DMS79 treated with DMSO at 0.1 percent for 48 hours (cell line): ENCODE measurements around the gene KCNMB1.

Experiments used
- DNase-seq: peaks from one replicate; lab custom pipeline; 2025; lab: John Stamatoyannopoulos, UW

The KCNMB1 gene, protein sequence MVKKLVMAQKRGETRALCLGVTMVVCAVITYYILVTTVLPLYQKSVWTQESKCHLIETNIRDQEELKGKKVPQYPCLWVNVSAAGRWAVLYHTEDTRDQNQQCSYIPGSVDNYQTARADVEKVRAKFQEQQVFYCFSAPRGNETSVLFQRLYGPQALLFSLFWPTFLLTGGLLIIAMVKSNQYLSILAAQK

DNA sequence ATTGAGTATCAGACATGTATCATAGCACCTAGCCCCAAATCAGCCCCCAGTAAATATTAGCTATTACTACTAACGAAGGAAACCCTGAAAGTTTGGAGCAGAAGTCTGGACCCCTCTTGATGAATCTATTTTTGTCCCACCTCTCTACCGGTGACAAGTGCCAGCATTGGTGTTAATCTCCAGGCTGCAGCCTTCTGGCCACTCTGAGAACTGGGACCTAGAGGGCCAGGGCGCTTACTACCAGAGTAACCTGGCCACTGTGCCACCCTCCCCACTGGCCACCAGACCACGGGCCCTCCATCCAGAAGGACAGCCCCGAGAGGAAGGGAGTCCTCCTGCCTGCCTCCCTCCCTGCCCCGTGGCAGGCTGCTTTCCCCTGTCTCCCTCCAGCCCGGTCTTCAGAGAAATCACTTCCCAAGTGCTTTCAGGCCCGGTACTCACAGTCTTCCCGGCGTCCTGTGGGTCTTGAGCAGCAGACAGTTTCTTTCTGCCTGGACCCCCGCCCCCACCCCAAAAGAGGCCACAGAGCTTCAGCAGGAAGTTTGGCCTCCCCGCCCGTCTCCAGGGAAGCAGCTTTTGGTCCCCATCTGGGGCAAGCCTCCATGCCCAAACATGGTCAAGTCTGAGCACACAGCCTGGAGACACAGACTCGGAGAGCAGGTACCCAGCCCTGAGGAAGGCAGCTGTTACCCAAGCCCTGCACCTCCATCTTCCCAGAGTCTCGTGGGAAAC, at the start of gene KCNMB1:
KCNMB1 (minus strand) TSS at position 550 of the 732 bp plus-strand sequence. CDS start 3,920 bp downstream, outside the sequence.
- DNase-seq: no peak

DNA sequence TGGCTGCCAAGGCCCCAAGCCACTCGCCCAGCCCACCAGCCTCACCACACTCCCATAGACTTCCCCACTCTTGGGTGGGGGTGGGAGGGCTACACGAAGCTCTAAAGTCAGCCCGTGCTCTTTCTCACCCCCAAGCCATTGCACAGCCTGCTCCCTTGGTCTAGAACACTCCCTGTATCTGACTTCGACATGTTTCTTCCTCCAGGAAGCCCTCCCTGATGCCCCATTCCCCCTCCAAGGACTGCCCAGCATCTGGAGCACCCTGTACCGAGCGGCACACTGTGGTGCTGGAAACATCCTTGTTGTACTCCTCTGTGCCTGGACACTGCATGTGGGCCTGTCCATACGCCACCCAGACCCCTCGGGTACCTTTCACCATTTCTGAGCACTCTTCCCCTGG, 49.4 kb upstream of the KCNMB1 start:
- DNase-seq: no peak

DNA sequence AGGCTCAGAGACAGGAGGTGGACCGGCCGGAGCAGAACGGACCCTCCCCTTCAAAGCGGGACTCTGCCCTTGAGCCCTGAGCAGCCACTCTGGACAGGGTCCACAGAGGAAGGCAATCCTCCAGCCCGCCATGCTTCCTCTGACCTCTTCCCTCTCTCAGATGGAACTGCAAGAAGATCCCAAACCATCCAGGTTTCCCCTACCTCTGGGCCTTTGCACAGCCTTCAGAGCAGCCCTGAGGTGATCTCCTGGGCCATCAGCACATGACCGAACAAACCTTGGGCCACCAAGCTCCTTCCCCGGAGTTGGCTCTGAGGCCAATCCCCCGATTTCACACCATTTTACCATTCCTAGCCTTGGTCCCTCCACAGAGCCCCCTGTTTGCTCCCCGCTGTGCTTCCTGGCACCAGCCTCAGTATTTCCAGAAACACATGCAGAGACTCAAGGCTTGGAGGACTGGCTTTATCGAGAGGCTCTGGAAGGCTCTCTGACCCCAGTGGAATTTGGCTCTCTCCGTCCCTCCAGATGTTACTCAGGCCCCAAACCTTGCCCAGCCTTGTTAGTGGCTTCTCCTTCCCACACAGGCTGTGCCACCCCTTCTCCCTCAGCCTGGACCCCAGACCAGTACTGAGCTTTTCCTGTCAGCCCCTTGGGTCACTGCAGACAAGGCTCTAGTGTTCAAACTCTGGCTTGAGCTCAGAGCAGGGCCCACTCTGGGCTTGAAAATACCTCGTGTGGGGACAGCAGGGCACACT, 48.6 kb upstream of the KCNMB1 start:
- no peak for DNase-seq

DNA sequence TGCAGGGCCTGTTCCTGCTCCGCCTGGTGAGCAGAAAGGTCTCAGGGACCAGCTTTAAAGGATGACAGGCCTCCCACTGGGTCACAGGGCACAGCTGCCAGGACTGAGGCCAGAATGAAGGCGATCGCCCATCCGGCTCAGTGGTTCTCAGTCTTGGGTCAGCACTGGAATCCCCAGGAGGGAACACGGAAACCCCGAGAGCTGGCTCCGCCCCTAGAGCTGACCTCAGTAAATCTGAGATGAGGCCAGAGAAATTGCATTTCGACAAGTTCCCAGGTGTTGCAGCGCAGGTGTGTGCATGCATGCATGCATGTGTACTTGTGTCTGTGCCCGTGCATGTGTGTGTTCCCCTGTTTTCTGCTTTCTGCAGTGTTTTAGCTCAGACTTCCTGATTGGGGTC, 47.2 kb upstream of the KCNMB1 start:
- DNase-seq: no peak

DNA sequence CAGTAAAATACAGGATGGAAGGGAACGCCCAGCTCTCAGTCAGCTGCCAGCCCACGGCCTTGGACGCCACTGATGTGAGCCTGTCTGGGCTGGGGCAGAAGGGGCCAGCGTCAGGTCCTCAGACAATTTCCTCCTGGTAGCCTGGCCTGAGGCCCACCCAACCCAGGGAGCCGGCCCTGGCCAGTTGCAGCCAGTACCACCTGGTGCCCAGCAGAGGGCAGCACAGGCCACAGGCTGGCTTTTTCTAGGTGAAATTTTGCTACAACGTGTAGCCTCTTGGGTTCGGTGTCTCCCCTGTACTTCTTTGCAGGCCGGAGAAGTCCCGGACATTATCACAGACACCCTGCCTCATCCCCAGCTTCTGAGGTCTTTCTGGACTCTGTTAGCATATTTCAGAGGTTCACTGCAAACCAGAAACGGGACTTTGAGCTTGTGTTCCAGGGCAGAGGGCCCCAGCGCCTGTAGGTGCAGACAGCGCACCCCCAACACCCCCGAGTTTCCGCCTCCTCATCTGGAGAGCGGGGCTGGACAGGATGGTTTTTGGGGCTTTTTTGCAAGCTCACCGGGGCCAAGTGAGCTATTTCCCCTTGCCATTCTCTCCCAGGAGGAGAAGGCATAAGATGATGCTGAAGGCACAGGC, 45.9 kb upstream of the KCNMB1 start:
- DNase-seq: peak; percentile 27

DNA sequence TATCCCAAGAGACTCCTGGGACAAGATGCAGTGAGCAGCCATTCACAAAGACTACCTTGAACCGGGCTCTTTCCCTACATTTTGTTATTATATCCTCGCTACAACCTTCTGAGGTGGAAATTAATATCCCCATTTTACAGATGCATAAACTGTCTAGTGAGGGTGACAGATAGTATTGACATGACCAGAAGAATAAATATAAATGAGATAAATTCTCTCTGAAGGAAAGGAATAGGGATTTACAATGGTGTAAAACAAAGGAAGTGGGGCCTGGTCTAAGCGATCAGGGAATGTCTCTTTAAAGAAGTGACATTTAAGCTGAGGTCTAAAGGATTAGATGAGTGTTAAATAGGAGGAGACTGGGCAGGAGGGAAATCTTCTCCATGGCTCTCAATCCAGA, 43.5 kb upstream of the KCNMB1 start:
- DNase-seq: no peak

DNA sequence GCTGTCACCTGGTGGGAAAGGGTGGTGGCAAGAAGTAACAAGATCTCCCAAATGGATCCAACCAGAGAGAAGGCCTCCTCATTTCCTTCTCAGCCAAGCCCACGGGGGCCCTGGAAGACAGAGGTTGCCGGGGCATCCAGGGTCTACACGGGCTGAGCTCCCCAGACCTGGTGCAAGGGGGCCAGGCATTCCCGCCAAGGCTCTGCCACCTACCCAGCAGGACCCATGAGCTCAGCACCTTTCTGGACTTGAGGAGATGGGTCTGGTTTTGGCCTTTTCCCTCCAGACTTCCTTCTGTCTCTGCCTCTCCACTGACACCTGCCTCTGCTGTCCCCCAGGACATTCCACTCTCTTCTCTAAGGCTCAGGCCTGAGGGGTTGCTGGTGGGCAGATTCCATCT, 42.4 kb upstream of the KCNMB1 start:
- DNase-seq: no peak

DNA sequence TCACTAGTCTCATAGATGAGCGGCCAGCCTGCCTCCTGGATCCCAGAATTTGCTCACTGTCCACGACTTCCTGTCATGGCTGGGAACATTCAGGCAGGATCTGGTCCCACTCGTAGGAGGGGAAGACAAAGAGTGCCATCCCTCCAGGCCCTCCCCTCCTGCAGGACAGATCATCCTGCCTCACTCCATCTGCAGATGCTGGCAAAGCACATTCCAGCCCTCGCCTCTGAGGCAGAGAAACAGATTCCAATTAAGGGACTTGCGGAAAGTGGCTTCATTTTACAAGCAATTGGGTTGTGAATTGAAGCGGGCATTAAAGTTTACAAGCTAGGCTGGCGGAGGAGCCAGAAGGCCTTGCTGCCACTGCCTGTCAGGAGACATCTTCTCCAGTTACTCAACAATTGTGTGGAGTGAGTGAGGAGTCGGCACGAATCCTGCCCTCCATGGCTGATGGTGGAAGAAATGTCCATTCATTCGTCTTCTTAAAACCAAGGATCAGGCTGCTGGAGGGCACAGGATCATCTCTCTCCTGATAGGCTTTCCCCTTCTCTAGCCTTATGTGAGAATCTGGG, 41.8 kb upstream of the KCNMB1 start:
- DNase-seq: no peak

DNA sequence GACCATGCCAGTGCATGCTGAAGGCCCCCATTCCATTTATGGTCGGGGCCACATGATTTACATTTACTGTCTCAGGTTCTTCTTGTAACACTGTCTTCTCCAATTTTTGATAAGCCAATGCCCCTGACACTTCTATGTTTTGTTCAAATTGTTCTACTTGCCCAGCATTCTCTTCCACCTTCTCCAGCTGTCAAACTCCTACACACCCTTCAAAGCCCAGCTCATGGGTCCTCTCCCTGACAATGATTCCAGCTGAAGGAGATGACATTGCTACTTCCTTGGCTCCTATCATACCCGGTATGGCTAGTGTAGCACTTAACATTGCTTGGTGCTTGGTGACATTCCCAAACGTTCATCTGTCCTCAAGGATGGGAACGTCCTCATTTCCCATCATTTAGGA, 41.1 kb upstream of the KCNMB1 start:
- DNase-seq: no peak

DNA sequence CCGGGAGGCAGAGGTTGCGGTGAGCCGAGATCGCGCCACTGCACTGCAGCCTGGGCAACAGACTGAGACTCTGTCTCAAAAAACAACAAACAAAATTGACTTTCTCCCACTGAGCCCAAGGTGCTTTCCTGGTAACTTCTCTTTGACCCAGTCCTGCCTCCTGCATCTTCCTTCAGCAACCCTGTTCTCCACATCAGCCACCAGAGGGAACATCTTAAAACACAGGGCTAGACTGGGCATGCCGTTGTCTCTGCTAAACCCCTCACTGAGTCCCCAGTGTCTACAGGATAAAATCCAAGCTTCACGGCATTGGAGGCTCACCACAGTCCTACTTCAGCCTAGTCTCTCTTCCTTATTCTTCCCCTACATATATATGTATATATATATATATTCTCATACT, 39.8 kb upstream of the KCNMB1 start:
- no peak for DNase-seq

DNA sequence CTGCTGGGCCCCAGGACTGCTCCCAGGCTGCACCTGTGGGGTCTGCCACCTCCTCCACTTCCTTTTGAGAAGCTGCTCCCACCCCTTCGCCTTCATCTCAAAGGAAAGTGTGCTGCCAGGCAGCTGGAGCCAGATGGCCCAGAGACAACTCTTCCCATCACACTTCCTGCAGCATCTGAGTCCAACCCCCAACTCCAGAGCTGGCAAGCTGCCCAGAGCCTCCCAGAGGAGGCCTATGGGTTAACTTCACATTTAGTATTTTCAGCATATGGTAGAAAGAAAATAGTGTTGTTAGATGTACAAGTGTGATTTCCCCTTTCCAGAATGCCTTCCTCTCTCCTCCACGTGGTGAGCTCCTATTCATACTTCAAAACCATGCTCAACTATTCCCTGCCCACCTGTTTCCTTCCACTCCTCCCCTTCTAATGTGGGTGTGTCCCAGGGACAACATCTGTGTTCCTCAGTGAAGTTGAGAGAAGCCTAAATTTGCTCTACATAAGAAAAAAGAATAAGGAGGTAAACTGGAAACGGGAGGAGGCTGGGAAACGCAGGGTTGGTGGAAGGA, 38.6 kb upstream of the KCNMB1 start:
- DNase-seq: peak; percentile 9

DNA sequence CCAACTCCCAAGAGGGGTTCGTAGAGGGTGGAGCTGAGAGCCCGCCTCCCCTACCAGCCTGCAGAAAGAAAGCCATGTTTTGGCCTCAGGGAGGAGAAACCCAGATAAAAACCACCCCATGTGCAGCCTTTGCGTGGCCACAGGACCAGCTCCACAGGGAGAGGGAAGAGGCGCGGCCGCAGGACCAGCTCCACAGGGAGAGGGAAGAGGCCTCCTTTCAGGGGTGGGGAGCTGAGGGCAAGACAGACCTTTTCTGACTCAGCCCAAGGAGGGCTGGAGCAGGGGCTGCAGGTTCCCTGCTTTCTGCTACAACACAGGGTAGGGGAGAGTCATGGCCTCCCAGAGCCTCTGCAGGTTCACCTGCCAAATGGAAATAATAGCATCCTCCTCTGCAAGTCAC, 37.6 kb upstream of the KCNMB1 start:
- no peak for DNase-seq

DNA sequence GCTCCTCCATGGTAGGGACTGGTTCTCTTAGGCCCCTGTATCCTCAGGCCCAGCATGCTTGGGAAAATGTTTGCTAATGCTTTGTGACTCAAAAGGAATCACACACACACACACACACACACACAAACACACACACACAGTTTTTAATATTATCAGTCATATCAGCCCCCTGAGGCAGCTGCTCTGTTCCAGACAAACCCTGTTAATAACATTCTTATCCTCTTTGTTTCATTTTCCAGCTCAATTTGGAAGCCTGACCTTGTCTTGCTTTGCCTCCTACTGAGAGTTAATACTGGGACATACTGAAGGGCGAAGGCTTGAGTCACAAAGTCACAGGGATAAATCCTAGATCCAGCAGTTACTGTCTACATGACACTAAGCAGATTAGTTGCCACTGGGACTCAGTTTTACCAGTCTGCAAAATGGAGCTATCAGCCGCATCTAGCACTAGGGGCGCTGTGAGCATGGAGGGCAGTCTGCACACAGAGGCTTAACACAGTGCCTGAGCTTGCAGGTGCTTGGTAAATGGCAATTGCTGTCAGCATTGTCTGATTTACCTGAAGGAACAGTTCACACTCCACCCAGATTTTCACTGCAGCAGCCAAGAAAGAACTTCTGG, 37.1 kb upstream of the KCNMB1 start:
- DNase-seq: no peak

DNA sequence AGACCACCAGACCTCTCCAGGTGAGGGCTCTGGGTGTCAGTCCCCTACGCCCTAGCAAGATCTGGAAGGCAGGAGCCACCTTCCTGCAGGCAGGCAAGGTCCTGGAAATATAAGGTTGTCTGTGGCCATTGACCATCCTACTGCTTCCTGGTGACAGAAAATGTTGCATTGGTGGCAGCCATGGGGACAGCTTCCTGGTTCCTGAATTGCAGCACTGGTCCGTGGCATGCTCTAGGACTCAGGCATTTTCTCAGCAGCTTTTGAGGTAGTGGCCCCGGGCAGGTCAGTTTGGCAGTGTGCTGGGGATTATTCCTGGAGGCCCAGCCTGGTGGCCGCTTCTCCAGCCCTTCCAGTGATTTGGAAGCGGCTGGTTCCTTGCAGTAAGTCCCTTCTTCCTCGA, 36.6 kb upstream of the KCNMB1 start:
- DNase-seq: no peak

DNA sequence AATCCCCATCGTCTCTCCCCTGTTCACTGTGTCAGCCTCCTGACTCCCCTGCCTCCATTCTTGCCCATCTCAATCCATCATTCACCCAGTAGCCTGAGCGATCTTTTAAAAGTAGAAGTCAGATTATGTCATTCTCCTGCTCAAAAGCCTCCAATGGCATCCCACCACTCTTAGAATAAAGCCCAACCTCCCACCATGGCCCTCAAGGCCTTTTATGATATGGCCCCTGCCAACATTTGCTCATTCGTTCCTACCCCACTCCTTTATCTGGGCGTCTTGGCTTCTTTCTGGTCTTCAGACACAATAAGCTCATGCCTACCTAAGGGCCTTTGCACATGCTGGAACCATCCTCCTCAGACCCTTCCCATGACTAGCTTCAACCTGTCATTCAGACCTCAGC, 35.5 kb upstream of the KCNMB1 start:
- no peak for DNase-seq

DNA sequence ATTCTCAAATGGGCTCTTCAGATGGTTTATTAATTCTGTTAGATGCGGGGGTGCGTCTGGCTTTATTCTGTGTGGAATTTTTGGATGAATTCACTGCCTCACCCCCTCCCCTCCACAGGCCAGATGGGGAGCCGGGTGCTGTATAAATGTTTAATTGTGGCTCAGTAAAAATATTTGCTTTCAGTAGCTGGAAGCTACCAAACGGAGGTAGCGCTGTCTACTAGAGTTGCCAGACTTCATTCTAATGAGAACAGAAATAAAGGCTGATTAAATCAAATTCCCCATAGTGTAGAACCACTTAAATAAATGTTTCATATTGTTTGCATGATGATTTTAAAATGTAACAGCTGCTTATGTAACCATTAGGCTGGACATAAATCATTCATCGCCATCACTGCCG, 34.5 kb upstream of the KCNMB1 start:
- no peak for DNase-seq

DNA sequence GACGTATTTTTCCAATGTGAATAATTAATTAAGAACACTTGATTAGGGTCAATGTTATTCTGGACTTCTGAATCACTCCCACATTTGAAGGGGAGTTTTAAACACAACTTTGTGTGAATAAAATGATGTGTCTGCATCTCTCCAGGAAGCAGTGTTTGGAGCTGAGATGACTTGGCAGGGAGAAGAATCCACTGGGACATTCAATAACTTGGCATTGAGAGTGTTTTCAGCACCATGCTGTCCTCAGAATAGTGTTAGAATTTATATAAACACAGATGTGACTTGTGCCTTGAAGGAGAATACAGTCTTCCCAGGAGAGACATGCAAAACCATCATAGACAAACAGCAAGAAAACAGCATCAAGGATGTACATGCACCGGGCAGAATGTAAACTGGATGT, 32.7 kb upstream of the KCNMB1 start:
- DNase-seq: no peak

DNA sequence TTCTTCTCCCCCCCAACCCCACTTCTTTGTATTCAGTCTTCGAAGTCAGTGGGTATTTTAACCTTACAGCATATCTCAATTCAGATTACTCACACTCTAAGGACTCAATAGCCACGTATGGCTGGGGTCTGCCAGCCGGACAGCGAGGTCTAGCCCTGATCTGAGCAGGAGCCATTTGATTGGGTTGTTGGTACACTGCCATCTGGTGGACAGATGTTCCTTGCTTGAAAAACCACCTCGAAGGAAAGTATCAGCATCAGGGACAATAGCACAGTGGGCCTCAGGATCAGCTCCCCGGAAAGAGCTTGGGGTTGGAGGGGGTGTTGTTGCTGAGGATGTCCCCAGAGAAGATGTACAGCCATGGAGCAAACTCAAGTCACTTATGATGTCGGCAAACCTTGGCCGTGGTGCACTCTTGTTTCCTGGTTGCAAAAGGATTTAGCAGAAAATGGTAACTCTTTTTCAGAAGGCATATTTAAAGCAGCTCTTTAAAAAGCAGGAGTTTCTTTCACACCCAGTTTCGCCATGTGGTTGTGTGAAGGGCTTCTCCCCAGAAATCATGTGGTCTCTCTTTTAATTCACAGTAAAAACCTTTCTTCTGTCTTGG, 31.7 kb upstream of the KCNMB1 start:
- DNase-seq: peak; percentile 6

DNA sequence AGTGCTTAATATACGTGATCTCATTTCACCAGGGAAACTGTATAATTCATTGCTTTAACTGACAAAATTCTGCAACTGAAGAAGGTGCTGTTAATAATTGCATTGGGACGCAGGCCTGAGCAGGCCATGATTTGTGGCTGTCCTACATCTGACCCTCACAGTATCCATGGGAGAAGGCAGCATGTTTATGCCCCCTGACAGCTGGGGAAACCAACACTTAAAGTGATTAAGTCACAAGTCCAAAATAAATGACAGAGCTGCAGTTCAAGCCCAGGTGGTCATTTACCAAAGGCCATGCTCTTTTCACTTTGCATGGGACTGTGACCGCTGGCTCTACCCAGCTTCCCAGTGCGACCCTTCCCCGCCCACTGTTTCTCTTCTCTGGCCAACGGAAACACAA, 30.5 kb upstream of the KCNMB1 start:
- DNase-seq: no peak

DNA sequence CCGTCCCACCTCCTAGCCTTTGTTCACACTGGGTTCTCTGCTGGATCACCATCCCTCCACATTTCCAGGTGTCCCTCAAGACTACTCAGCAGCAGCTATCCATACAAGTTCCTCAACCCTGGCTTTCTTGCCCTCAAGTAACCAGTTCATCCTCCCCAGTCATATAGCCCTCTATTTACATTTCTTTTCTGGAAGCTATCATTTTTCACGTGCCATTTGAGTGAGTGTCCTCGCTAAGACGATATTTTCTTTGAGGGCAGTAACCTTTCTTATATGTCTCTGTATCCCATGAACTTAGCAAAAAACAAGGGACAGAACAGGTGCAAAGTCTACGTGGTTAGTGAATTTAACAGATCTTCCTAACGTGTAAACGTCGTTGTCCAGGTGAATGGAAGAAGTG, 29.6 kb upstream of the KCNMB1 start:
- no peak for DNase-seq

DNA sequence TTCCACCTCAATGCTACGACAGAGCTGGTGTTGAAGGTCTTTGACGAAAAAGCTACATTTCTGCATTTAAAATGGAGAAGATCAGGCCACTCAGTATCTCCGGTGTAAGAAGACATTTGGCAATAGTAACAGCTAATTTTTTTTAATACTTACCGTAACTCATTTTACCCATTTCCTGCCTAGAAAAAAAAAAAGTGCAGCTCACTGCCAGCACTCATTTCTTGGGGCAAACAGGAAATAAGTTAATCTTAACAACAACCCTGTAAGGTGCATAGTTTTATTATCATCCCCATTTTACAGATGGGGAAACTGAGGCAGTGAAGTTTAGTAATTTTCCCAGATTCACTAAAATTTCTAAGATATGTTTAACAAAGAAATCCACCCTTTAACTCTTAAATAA, 27.4 kb upstream of the KCNMB1 start:
- no peak for DNase-seq
